Retina (tissue), 1 donor: ENCODE results near the gene IGFL4.
A peak's percentile ranks its signal among the peaks of the same experiment; 100 is the strongest.

Experiments
- DNase-seq: peaks from one replicate; pipeline ENCODE4 v3.0.0-alpha.2; 2016

IGFL4 gene

DNA sequence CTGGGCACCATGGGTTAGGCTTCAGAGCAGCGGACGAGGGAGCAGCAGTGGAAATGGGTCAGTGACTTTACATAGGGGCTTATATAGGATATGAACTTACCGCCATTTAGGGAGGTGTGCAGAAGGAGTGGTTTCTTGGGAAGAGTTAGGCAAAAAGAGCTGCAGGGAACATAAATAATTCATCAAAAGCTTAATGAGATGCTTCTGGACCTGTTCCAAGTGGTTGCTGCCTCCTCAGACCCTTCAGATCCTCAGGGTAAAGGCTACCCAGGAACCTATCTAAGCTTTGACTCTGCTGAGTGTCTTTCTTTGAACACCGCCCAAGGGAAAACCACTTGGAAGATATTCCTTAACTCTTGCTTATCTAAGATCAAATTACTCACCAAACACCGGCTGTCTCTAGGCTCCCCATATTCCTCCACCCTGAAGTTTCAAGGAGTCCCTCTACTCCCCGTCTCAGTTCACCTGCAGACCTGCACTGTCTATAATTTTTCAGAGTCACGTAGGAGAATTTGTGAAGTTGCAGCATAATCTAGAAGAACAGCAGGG, at the start of gene IGFL4:
Gene IGFL4 (minus strand): TSS at position 51 of the 549 bp plus-strand sequence. CDS start 40 bp downstream, at position 11.
- no peak for DNase-seq

DNA sequence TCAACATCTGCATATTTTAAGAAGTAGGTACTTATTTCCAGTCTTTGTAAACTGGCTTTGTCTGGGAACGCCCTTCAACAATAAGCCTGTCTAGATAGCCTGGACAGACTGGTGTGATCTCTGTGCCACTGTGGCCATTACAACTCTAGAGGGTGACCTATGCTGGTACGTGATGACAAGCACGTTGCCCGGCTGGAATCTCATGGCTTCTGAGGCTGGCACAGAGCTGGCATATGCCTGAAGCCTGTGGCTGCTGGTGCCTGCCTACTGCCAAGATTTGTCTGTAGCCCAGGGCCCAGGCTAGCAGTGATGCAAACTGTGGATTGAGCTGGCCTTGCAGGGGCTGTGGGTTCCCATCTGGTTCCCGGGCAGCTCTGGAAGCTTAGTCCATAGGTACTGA, 49.6 kb upstream of the IGFL4 start:
- no peak for DNase-seq

DNA sequence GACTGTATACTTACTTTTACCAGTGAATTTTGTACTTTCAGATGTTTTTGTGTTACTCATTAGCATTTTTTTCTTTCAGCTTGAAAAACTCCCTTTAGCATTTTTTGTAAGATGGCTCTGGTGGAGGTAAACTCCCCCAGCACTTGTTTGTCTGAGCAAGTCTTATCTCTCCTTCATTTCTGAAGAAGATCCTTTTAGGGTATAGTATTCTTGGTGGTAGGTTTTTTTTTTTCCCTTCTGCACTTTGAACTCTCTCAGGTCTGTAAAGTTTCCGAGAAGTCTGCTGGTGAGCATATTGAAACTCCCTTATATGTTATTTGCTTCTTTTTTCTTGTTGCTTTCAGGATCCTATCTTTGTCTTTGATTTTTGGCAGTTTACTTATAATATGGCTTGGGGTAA, 48.6 kb upstream of the IGFL4 start:
- DNase-seq = no peak

DNA sequence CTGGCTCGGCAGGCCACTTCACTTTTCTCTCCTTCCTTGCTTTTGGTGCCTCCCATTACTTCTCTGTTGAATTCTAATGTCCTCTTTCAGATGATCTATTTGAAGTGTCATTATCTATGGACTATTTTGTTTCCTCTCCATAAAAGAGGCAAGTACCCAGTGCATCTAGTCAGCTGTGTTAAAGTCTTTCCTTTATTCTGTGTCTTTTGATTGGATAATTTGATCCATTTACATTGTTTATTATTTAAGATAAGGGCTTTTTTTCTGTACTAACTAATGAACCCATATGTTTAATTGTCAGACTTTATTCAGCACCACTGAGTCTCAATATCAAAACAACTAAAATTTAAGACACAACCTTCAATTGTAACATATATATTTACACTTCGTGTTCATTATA, 47.3 kb upstream of the IGFL4 start:
- no peak for DNase-seq

DNA sequence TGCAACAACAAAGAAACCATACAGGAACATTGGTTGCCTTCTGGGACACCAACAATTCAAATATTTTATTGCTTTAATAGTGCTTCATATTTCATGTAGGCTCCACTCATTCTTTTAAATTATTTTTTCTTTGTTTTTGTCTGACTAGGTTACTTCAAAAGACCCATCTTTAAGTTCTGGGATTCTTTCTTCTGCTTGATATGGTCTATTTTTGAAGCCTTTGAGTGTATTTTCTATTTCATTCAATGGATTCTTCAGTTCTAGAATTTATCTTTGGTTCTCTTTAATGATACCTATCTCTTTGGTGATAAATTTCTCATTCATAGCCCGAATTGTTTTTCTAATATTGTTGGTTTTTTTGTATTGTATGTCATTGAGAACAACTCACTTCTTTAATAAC, 45.1 kb upstream of the IGFL4 start:
- no peak for DNase-seq

DNA sequence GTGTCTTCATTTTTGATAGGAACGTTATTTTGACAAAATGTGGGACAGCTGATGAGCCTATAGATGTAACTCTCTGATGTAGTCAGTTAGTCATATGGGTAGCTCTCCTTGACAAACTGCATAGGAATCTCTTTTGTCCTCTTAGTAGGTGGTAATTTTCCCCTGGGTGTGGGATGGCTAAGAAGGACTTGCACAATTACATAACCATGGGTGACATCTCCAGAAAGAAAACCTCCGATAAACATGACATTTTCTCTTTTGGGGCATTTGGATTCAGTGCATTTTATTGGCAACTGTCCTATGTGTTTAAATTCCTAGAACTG, 41.9 kb upstream of the IGFL4 start:
- DNase-seq = no peak

DNA sequence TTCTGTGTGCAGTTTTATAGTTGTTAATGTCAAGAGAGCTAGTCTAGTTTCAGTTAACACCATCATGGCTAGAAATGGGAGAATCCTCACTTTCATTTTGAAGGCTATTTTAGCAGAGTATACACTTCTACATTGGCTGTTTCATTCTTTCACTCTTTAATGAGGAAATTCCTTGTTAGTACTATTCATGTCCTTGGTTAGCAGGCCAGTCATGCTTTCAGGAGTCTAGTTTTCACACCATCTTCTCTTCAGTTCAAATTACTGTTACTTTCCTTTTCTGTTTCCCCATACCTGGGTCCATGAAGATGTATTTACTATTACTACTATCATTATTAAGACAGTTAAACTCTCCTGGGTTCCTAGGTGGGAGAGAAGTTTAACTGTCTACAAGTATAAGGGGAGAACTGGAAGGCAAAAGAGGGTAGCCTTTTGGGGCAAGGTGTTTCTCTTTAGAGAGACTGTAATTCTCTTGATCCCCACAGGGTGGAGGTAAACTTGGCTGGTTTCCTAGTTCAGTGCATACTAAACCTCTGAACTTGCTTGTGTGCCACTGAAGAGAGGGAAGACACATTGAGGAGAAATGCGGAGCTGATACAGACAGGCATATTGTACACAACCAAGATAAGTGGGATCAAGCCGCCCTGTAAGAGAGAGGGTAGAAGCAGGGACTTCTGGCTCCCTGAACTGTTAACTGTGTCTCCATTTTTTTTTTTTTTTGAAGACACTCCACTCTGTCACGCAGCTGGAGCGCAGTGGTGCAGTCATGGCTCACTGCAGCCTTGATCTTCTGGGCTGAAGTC, 41.3 kb upstream of the IGFL4 start:
- no peak for DNase-seq

DNA sequence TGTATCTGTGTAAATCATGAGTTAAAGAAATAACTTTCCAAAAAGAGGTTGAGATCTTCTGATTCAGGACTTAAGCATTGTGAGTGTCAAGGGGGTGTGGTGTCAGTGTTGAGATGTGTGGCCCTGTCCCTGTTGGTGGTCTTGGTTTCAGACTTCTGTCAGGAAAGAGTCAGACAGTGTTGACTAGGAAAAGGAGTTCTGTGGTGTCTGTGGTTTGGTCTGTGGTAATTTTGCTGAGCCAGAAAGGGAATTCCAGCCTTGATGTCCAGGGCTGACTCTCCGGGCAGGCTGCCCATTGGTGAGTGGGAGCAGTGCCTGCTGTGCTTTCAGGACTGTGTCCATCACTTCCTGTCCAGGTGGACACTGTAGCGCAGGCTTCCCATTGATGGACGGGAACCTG, 39.8 kb upstream of the IGFL4 start:
- no peak for DNase-seq

DNA sequence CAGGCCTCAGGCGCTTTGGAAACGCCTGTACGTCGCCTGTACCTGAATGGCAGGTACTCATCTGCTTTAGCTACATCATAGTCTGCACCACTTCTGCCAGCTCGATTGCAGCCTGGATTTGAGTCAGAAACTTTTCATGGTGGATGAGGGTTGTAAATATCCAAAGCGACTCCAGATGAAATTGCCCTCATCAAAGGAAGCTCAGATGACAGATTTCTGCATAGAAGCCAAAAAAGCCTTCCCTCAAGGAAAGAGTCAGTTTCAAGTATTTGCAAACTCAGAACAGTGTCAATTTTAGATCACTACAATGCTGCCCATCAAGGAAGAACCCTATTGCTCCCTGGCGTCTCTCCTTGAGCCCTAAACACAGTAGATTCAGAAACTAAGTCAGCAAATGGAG, 38.8 kb upstream of the IGFL4 start:
- no peak for DNase-seq

DNA sequence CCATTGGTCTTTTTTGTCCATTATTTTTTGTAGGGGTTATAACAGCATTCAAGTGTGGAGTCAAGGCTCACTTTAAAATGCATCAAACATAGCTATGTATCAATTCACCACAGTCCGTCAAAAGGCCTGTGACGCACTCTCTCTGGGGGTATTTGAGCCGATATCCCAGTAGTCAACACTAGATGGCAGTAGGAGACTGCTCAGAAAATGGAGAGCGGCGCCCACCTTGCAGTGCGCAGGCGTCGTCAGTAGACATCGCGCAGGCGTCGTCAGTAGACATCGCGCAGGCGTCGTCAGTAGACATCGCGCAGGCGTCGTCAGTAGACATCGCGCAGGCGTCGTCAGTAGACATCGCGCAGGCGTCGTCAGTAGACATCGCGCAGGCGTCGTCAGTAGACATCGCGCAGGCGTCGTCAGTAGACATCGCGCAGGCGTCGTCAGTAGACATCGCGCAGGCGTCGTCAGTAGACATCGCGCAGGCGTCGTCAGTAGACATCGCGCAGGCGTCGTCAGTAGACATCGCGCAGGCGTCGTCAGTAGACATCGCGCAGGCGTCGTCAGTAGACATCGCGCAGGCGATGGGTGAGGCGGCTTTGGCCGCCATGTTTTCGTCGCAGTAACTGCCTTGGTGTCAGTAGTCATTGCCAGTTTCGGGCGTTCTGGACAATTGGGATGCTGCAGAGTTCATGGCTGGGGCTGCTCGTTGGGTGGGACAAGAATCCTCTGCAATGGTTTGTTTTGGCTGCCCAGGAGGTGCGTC, 38.0 kb upstream of the IGFL4 start:
- peak; percentile 69 for DNase-seq

DNA sequence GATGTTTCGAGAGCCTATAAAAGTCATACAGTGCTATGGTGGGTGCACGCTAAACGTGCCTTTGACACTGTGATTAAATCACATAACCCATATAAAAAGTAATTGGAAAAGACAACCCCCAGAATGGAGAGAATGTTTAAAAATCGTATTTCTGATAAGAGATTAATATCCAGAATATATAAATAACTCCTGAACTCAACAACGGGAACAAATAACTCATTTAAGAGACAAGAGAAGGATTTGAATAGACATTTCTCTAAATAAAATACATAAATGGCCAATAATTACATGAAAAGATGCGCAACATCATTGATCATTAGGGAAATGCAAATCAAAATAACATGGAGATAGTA, 37.0 kb upstream of the IGFL4 start:
- no peak for DNase-seq

DNA sequence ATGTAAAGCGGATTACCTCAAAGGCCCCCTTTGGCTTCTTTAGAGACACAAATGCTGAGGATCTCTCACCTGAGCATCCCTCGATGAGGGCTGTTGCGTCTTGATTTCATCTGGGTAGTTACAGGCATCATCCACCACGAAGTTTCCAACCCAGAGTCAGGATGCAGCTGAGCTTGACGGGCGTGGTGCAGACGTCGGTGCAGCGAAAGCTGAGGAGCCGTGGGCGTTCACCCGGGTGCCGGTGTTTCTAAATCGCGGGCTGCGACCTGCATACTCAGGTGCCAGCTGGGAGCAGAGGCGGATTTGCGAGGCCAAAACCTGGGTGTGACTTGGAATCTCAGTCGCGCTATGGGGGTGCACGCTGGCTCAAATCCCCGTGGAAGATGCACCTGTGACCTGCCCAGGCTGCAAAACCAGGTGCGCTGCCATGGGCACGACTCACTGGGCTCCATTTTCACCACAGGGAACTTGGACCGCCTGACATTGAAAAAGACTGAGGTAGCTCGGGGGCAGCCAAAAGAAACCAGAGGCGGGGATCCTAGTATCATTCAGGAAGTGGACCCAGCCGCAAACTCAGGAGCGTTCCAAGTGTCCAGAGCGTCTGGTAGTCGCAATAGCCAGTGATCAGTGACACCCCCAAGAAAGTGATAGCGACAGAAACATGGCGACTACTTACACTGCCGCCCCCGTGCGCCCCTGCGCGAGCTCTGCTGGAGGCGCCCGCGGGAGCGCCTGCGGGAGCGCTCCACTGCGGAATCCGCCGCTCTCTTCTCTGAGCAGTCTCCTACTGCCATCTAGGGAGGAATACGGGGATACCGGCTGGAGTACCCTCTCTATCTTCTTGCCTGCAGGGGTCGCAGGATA, 36.4 kb upstream of the IGFL4 start:
- peak; percentile 84 for DNase-seq

DNA sequence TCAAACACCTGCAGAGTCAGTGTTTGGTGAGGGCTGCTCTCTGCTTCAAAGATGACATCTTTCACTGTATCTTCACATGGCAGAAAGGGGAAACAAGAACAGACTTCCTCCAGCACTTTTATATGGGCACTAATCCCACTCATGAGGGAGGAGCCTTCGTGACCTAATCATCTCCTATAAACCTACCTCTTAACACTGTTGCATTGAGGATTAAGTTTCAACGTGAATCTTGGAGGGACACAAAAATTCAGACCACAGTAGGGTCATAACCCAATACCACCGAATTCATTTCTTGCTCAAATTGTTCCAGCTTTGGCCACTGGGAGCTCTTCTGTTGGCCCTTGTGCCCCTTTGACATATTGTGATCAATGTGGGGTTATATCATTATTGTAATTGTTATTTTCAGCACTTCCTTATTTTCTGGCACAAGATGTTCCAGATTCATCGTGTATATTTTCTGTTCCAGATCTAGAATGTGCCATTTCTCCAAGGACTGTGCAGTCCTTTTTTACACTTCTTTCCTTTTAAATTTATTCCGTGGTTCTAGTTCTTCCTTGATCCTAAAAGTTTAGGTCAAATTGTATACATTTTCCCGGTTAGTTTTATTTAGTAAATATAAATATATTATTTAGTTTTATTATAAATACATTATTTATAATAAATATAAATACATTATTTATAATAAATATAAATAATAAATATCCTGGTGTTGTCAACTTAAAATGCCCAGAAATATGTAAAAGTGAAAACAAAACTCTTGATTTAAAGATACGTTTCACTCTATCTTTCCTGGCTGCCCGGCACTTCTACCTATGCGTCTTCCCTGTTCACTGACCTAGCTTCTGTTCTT, 35.5 kb upstream of the IGFL4 start:
- DNase-seq = no peak

DNA sequence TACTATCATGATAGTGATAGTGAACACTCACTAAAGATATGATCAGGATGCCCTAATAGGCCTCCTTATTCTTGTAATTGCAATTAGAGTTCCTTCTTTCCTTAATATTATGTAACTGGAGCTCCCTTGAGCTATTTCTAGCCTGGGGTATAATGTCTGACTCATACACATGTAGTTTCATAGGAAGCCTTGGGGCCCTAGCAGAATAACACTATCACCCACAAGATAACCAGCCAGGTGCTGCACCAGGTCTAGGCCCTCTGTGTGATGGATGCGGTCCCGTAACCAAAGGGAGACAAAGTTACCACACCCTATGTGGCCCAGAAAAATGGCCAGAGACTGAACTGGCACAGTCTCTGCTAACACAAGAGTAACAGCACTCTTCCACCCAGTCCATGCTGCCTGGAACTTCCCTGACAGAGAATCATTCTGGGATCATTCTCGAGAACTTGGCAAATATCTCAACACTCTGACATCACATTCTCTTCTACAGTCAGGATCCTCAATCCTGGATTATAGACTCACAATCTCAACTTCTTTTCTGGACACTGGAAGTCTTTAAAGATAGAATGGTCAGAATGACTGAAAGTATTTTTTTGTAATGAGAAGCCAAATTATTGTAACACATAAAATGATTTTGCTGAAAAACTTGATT, 32.6 kb upstream of the IGFL4 start:
- DNase-seq = no peak

DNA sequence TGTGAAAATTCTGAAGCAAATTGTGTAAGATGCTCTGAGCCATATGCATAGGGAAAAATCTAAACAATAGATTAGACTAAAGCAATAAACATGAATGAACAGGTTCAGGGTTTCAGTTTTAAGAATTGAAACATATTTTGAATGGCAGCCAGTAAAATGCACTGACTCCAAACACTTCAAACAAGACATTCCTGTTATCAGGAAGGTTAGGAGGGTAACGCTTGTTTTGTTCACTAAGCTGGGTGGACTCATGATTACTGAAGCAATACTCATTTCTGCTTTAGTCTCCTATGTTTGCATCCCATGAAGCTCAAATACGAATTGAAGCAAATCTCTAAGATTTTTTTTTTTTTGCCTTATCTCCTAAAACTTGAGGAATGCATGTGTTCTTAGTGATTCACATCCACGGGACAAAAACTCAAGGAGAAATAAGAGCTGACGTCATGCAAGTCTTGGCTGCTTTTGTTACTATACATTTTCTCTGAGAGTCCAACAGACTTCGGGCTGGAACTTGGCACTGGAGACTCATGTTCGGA, 29.1 kb upstream of the IGFL4 start:
- no peak for DNase-seq

DNA sequence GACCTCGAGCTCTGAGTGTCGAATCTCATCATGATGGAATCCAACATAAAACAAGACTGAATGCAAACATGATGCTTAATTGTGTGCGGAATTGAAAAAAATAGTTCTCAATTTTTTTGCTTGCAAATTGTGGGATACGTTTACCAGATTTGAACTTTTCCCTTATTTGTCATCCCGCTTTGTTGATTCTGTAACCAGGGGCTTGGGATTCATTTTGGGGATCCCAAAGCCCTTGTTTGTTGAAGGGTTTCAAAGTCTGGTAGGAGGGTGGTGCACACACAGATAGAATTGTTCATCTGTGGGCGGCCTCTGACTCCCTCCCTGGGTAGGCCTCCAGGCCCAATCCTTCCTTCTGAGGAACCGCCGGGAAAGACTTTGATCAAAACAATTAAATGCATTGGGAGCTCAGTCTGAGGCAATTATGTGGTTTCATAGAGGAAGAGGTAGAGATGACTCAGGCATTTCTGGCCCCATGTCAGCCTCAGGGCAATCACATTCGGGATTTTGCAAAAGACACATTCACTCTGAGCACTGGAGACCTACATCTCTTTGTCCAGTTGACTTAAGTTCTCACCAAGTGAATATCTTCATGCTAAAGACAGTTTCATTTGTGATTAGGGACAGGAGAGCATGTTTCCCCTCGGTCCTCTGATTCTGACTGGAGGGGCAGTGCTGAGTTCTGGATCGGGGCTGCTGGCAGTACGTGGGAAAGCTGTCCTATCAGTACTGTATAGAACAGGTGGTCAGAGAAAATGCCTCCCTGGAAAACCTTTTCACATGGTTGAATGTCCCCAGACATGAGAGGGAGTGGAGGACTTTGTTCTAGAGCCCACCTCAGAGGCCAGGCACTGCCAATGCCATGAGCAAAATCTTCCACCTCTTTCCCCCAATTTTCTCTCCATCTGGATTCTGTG, 27.8 kb upstream of the IGFL4 start:
- DNase-seq = no peak

DNA sequence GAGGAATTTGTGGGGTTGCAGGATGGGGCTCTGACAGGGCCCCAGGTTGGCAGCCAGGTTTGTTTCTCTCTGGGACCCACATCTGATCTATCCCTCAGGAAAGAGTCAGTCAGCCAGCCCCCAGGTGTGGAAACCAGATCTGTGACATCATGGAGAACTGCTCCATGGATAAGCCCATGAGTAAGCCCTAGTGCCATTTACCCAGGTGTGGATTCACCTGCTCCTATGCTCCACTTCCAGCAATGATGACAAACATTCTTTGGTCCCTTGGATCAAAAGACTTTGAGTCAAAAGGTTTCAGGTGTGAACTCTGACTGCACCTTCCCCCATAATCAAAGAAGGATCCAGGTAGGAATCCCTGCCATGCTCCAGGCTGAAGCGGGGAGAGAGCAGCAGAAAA, 26.9 kb upstream of the IGFL4 start:
- no peak for DNase-seq

DNA sequence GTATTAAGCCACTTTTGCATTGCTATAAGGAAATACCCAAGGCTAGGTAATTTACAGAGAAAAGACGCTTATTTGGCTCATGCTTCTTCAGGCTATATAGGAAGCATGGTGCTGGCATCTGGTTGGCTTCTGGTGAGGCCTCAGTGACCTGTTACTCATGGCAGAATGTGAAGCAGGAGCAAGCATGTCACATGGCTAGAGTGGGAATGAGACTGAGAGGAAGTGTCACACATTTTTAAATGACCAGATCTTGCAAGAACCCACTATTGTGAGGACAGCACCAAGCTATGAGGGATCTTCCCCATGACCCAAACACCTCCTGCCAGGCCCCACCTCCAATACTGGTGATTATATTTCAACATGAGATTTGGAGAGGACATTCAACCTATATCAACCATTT, 25.7 kb upstream of the IGFL4 start:
- DNase-seq = no peak

DNA sequence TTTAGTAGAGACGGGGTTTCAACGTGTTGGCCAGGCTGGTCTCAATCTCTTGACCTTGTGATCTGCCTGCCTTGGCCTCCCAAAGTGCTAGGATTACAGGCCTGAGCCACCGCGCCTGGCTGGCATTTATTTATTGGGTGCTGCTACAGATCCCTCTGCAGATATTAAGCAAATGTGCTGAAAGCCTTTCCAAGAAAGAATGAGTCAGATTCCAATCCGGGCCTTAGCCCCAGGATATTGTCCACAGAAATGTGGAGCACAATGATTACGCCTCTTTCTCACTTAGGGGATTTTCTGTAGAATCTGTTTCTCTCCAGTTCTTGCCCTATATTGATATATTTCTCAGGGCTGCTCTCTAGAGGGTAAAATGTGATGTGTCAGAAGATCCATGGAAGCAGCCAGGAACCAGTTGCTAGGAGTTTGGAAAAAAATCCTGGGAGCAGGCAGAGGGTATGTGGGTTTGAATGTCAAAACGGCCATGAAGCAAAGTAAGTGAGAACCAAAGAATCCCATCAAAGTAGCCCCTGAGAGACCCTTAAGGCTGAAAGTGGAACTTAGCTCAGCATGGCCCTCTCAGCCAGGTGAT, 24.8 kb upstream of the IGFL4 start:
- no peak for DNase-seq

DNA sequence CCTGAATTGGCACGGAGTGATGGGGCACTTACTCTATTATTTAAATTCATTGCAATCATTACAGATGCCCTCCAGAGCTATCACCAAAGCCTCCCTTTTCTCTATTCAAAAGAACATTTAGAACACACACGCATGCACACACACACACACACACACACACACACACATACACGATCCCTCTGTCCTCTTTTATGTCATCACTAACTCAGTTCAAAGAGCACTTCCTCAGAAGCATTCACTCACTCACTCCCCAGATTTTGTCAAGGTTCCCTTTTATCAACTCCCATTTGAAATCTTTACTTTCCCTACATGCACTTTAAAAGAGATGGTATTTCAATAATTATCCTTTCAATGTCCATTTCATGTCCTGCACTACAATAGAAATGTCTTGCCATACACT, 22.4 kb upstream of the IGFL4 start:
- DNase-seq = no peak
